Measurements from ENCODE around the gene PLA2G2E.
"Not testable (repeated sequence)": the region's sequence is repeated elsewhere in the genome, so short reads cannot be mapped to it uniquely, and the experiment has no call there.

Gene PLA2G2E

GRCh38 chr1:19934336-19934735 lies 10.9 kb upstream of the PLA2G2E start:
- no peak overlapping the region for H3K4me3 ChIP-seq (ENCODE audit: low read depth, low read length)

GRCh38 chr1:19932866-19933265 lies 9.4 kb upstream of the PLA2G2E start:
- no peak overlapping the region for H3K4me3 ChIP-seq (ENCODE audit: low read depth, low read length)

GRCh38 chr1:19927130-19927421 lies 3.7 kb upstream of the PLA2G2E start:
- H3K4me3 ChIP-seq (ENCODE audit: low read depth, low read length) = not testable (repeated sequence)

GRCh38 chr1:19926296-19927129 lies 3.1 kb upstream of the PLA2G2E start:
- H3K4me3 ChIP-seq (ENCODE audit: low read depth, low read length) = no peak overlapping the region

GRCh38 chr1:19925342-19926070 lies 2.1 kb upstream of the PLA2G2E start:
- H3K4me3 ChIP-seq (ENCODE audit: low read depth, low read length) = no peak overlapping the region

GRCh38 chr1:19923953-19924346 lies 533 bp upstream of the PLA2G2E start:
- H3K4me3 ChIP-seq (ENCODE audit: low read depth, low read length) = no peak overlapping the region

- H3K4me3 ChIP-seq (ENCODE audit: low read depth, low read length) = no peak overlapping the region
Observed at GRCh38 chr1:19922015-19922688, 1.3 kb downstream of the PLA2G2E start.

- H3K4me3 ChIP-seq (ENCODE audit: low read depth, low read length) = no peak overlapping the region
Observed at GRCh38 chr1:19921310-19921709, 2.1 kb downstream of the PLA2G2E start.

- no peak overlapping the region for H3K4me3 ChIP-seq (ENCODE audit: low read depth, low read length)
Observed at GRCh38 chr1:19920132-19920710, 3.2 kb downstream of the PLA2G2E start.

- H3K4me3 ChIP-seq (ENCODE audit: low read depth, low read length) = no peak overlapping the region
Observed at GRCh38 chr1:19918057-19918456, 5.4 kb downstream of the PLA2G2E start.

- H3K4me3 ChIP-seq (ENCODE audit: low read depth, low read length) = no peak overlapping the region
Observed at GRCh38 chr1:19910650-19911049, 12.8 kb downstream of the PLA2G2E start.

GRCh38 chr1:19909971-19910370 lies 13.4 kb downstream of the PLA2G2E start:
- no peak overlapping the region for H3K4me3 ChIP-seq (ENCODE audit: low read depth, low read length)

GRCh38 chr1:19909392-19909791 lies 14.0 kb downstream of the PLA2G2E start:
- H3K4me3 ChIP-seq (ENCODE audit: low read depth, low read length) = no peak overlapping the region

- no peak overlapping the region for H3K4me3 ChIP-seq (ENCODE audit: low read depth, low read length)
Observed at GRCh38 chr1:19907456-19907855, 16.0 kb downstream of the PLA2G2E start.

GRCh38 chr1:19903621-19904020 lies 19.8 kb downstream of the PLA2G2E start:
- H3K4me3 ChIP-seq (ENCODE audit: low read depth, low read length) = no peak overlapping the region

- no peak overlapping the region for H3K4me3 ChIP-seq (ENCODE audit: low read depth, low read length)
Observed at GRCh38 chr1:19901653-19902052, 21.8 kb downstream of the PLA2G2E start.

GRCh38 chr1:19894218-19894617 lies 29.2 kb downstream of the PLA2G2E start:
- no peak overlapping the region for H3K4me3 ChIP-seq (ENCODE audit: low read depth, low read length)

- H3K4me3 ChIP-seq (ENCODE audit: low read depth, low read length) = no peak overlapping the region
Observed at GRCh38 chr1:19893687-19894086, 29.7 kb downstream of the PLA2G2E start.

GRCh38 chr1:19892628-19893168 lies 30.7 kb downstream of the PLA2G2E start:
- H3K4me3 ChIP-seq (ENCODE audit: low read depth, low read length) = no peak overlapping the region

GRCh38 chr1:19892129-19892528 lies 31.3 kb downstream of the PLA2G2E start:
- no peak overlapping the region for H3K4me3 ChIP-seq (ENCODE audit: low read depth, low read length)

GRCh38 chr1:19889656-19890055 lies 33.8 kb downstream of the PLA2G2E start:
- H3K4me3 ChIP-seq (ENCODE audit: low read depth, low read length) = no peak overlapping the region

All from iPS-11a (cell line).